NT2/D1 (cell line): ENCODE data around the gene FMN1.

ENCODE experiments used
- DNase-seq: peaks from one replicate; pipeline ENCODE4 v3.0.0-alpha.2; 2011; ENCODE audit warnings: low read depth, low spot score
- H3K27me3 ChIP-seq: 2 replicates; pipeline ENCODE4 v1.6.0; 2011; ENCODE audit warnings: mild to moderate bottlenecking; ENCODE audit not compliant: insufficient read length, insufficient read depth
- H3K36me3 ChIP-seq: 2 replicates; pipeline ENCODE4 v1.6.1; 2011; ENCODE audit warnings: mild to moderate bottlenecking, low read length, mixed read lengths; ENCODE audit not compliant: insufficient read depth, insufficient read length
- H3K4me1 ChIP-seq: 2 replicates; pipeline ENCODE4 v1.5.1; 2011; ENCODE audit not compliant: insufficient read depth, insufficient read length
- H3K4me3 ChIP-seq: 2 replicates; pipeline ENCODE4 v1.5.1; 2011; ENCODE audit warnings: low read depth; ENCODE audit not compliant: insufficient read length
- H3K9ac ChIP-seq: 2 replicates; pipeline ENCODE4 v1.6.0; 2011; ENCODE audit warnings: low read depth; ENCODE audit not compliant: insufficient read length
- H3K9me3 ChIP-seq: 2 replicates; pipeline ENCODE4 v1.5.1; 2011; ENCODE audit warnings: mild to moderate bottlenecking, low read length; ENCODE audit not compliant: insufficient read depth
- SUZ12 ChIP-seq: IDR thresholded peaks from 2 replicates; pipeline ENCODE4 v1.6.1; 2011; ENCODE audit not compliant: insufficient read length, insufficient read depth; ENCODE audit errors: extremely low read depth
- YY1 ChIP-seq: IDR thresholded peaks from 2 replicates; pipeline ENCODE4 v1.6.1; 2011; ENCODE audit not compliant: insufficient read length, insufficient read depth
- ZNF274 ChIP-seq: IDR thresholded peaks from 2 replicates; pipeline ENCODE4 v1.6.1; 2011; ENCODE audit warnings: mild to moderate bottlenecking, low read depth, low read length

Gene FMN1

DNA sequence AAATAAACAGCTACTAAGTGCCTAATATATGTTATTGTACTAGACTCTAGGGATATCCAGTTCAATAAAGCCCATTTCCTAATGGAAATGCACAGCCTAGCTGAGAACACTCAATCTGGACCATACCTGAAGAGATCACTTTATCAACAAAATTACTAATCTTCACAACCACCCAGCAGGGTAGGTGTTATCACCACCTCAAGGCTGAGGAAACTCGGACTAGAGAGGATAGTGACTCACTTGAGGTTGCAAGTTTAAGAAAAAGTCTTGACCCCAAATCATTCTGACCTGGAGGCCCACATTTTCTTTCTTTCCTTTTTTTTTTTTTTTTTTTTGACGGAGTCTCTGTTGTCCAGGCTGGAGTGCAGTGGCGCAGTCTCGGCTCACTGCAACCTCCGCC lies 3.1 kb upstream of the FMN1 start:
- Histone ChIP-seq H3K9ac (no peak overlapping the region), H3K36me3 (no peaks in the 10 kb centered on the region), H3K4me1 (peaks cover 5% of the 10 kb centered on the region), H3K9me3 (no peaks in the 10 kb centered on the region), H3K4me3 (no peak overlapping the region), H3K27me3 (peaks cover 2% of the 10 kb centered on the region)
- no peak for DNase-seq
- TF ChIP-seq SUZ12: no peak
- TF ChIP-seq ZNF274: no peak
- TF ChIP-seq YY1: no peak

DNA sequence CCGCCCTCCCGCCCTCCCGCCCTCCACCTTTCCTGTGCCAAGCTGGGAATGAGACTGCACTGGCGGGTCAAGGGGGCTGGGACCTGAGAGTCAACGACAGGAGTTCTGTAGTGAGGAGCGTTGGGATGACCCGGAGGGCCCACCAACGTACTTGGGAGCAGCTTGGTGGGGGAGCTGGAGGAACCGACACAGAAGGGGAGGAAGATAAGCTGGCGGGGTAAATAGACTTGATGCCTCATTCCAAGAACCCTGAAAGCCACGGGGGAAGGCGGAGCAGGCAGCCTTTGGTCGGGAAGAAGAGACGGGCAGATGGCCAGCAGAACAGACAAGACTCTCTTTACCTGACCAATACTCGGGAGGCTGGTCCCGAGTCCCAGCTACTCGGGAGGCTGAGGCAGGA lies 277 bp downstream of the FMN1 start:
- H3K4me3 ChIP-seq: peak overlapping the region; percentile 58
- no peaks in the 10 kb centered on the region for H3K36me3 ChIP-seq
- peaks cover 2% of the 10 kb centered on the region for H3K27me3 ChIP-seq
- DNase-seq: no peak
- TF ChIP-seq SUZ12: no peak
- H3K4me1 ChIP-seq: peaks cover 5% of the 10 kb centered on the region
- peak overlapping the region; percentile 67 for H3K9ac ChIP-seq
- H3K9me3 ChIP-seq: no peaks in the 10 kb centered on the region

DNA sequence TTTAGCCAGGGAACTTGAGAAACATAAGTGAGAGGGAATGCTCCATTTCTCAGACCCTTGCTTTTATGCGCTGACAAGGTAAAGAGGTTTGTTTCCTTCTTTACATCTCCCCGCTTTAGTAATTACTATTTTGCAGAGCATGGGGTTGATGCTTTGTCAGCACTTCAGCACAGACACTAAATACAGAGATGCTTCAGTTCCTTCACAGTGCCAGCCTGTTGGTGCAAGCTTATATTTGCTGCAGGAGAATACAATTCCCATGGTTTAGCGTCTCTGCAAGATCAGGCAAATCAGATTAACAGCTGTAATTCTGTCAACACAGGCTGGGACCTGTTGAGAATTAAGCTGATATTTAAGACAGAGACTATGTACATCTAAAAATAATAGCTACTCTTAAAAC lies 2.9 kb downstream of the FMN1 start:
- Histone ChIP-seq H3K9me3 (no peaks in the 10 kb centered on the region), H3K9ac (no peak overlapping the region), H3K4me1 (peaks cover 5% of the 10 kb centered on the region), H3K36me3 (no peaks in the 10 kb centered on the region), H3K4me3 (no peak overlapping the region), H3K27me3 (peaks cover 2% of the 10 kb centered on the region)
- DNase-seq: no peak
- TF ChIP-seq SUZ12 (no peak), ZNF274 (no peak), YY1 (no peak)

DNA sequence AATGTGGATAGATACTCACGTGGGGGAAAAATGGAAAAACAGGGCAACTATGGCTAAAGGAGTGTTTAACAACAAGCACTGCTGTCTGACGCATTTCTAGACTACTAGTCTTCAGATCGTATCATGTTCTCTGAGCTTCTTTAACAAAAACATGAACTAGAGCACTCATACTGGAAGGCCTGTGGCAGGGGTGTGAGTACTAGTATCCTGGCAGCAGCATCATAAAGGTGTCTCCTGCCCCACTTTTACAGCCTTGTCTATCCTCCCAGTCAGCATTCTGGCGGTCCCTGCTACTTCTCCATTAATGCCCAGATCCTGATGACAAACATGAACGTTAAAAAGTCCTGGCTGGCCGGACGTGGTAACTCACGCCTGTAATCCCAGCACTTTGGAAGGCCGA lies 4.0 kb downstream of the FMN1 start:
- DNase-seq: no peak
- Histone ChIP-seq H3K27me3 (no peaks in the 10 kb centered on the region), H3K4me3 (no peak overlapping the region)

DNA sequence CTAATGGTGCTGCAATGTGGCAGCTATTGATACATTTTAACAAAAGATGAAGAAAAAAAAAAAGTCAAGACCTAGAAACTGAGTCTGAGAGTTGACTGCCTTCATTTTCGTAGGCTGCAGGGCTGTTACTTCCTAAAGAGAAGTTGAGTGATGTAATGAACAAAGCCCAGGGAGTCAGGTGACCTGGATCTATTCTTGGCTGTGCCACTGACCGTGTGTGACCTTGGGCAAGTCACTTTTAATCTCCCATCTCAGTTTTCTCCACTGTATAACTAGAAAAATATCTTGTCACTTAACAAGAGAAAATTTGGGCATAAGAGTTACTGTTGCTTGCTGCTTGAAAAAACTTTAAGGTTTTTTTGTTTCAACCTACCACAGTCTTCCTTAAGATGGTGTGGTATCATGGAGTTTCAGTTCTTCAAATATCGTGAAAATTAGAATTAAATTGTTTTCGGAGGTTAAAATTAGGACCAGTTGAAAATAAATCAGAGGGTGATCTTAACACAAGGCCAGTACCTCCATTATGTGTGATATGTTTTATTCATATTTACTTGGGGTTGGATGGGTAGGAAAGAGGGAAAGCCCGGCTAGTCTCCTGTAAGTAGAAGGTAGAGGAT lies 5.8 kb downstream of the FMN1 start:
- no peak overlapping the region for H3K9ac ChIP-seq
- TF ChIP-seq ZNF274: no peak
- TF ChIP-seq YY1: no peak
- TF ChIP-seq SUZ12: no peak
- peaks cover 3% of the 10 kb centered on the region for H3K4me1 ChIP-seq
- no peaks in the 10 kb centered on the region for H3K9me3 ChIP-seq
- H3K4me3 ChIP-seq: no peak overlapping the region
- DNase-seq: no peak
- no peaks in the 10 kb centered on the region for H3K36me3 ChIP-seq
- no peaks in the 10 kb centered on the region for H3K27me3 ChIP-seq

More for the DNA sequence above, 4.0 kb downstream of the FMN1 start:
- peaks cover 5% of the 10 kb centered on the region for H3K4me1 ChIP-seq
- no peaks in the 10 kb centered on the region for H3K36me3 ChIP-seq
- no peak overlapping the region for H3K9ac ChIP-seq
- TF ChIP-seq SUZ12: no peak
- no peak for TF ChIP-seq YY1
- TF ChIP-seq ZNF274: no peak
- no peaks in the 10 kb centered on the region for H3K9me3 ChIP-seq

DNA sequence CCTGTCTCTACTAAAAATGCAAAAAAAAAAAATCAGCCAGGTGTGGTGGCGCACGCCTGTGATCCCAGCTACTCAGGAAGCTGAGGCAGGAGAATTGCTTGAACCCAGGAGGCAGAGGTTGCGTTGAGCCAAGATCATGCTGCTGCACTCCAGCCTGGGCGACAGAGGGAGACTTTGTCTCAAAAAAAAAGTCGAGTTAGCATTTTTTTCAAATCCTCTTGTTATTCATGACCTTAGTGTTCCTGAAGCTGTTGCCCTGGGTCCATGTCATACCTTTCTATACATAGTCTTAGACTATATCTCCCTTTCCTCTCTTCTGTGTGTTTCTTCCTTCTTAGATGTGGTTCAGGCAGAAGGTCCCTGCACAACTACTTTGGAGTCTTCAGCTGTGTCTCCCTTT lies 6.4 kb downstream of the FMN1 start:
- Histone ChIP-seq H3K27me3 (no peaks in the 10 kb centered on the region), H3K9ac (no peak overlapping the region)
- no peak for TF ChIP-seq SUZ12
- TF ChIP-seq ZNF274: no peak
- TF ChIP-seq YY1: no peak

DNA sequence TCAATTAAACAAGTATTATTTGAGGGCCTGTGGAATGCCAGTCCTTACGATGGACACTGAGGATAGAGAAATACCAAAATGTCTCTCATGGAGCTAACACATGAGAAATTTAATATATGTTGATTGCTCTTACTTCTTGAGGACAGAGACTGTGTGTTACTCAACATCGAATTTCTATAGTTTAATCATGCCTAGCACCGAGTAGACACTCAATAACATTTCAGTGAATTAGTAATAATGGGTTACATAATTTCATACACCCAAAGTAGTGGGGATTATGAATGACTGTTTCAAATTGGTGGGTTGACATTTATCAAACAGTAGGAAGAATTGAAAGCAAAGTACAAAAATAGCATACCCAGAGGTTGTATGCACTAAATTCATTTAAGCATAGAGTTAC lies 11.2 kb downstream of the FMN1 start:
- Histone ChIP-seq H3K4me1 (peaks cover 2% of the 10 kb centered on the region), H3K9ac (no peak overlapping the region), H3K27me3 (no peaks in the 10 kb centered on the region), H3K4me3 (no peak overlapping the region), H3K36me3 (no peaks in the 10 kb centered on the region), H3K9me3 (no peaks in the 10 kb centered on the region)
- no peak for DNase-seq
- TF ChIP-seq ZNF274: no peak

More for the DNA sequence above, 6.4 kb downstream of the FMN1 start:
- no peak for DNase-seq
- H3K9me3 ChIP-seq: no peaks in the 10 kb centered on the region
- H3K36me3 ChIP-seq: no peaks in the 10 kb centered on the region
- H3K4me1 ChIP-seq: peaks cover 2% of the 10 kb centered on the region
- H3K4me3 ChIP-seq: no peak overlapping the region

DNA sequence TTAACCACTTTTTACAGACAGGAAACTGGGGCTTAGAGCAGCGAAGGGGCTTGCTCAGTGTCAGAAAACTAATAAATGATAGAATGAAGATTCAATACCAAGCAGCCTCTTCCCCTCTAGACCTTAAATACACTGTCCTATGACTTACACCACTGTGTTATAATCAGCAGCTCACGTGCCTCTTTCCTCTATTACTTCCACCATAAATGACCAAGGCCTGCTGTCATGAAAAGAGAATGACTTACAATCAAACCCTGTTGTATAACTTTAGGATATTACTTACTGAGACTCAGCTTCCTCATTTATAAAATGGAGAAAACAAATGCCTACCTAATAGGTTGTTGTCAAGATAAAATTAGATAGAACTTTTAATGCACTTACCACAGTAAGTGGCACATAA lies 11.6 kb downstream of the FMN1 start:
- H3K36me3 ChIP-seq: no peaks in the 10 kb centered on the region
- DNase-seq: no peak
- peaks cover 2% of the 10 kb centered on the region for H3K4me1 ChIP-seq
- H3K27me3 ChIP-seq: no peaks in the 10 kb centered on the region
- H3K9ac ChIP-seq: no peak overlapping the region
- H3K9me3 ChIP-seq: no peaks in the 10 kb centered on the region
- TF ChIP-seq SUZ12 (no peak), YY1 (no peak), ZNF274 (no peak)
- H3K4me3 ChIP-seq: no peak overlapping the region
